ENCODE measurements around the gene ELF2. TPM values are rescaled to one million over a fixed set of nuclear protein-coding genes. Genes with fewer than 3 reads are reported as not detected.

ELF2 gene
- total RNA-seq, 1 experiment from 2014 or later = 44.6 TPM

- ChIA-PET POLR2A (no interaction called here), CTCF (interaction anchor here (4.6 kb wide), 1 partner anchor 12 kb away, joined by 31 read pairs; no protein-coding TSS in a partner anchor)
- H3K27me3 Mint-ChIP-seq (ENCODE audit: low read depth) = no peaks in the 10 kb centered on the region
- peaks cover 45% of the 10 kb centered on the region for H3K36me3 Mint-ChIP-seq
- no peak for TF ChIP-seq JUN (CRISPR knock-in tag; IDR thresholded peaks at IDR 0.05)
- peak; percentile 32; the same call in 1 of the 2 replicates for TF ChIP-seq USF2 (CRISPR knock-in tag; IDR thresholded peaks at IDR 0.05)
- ATAC-seq = peak; percentile 35; the same call in 1 of the 2 replicates
- no peak for DNase-seq (ENCODE audit: low spot score)
- H3K27ac Mint-ChIP-seq = peak overlapping the region; percentile 92
- no peaks in the 10 kb centered on the region for H3K9me3 Mint-ChIP-seq
- H3K4me3 Mint-ChIP-seq = no peak overlapping the region
- peaks cover 22% of the 10 kb centered on the region for H3K4me1 Mint-ChIP-seq
These were observed 134.0 kb downstream of the ELF2 start for GRCh38 chr4:139042981-139043460.

- ATAC-seq (no peak), DNase-seq (ENCODE audit: low spot score) (no peak)
- H3K36me3 Mint-ChIP-seq = peaks cover 24% of the 10 kb centered on the region
- no peaks in the 10 kb centered on the region for H3K27me3 Mint-ChIP-seq (ENCODE audit: low read depth)
- H3K27ac Mint-ChIP-seq = no peak overlapping the region; the same call in 1 of the 2 replicates
- peaks cover 36% of the 10 kb centered on the region for H3K4me1 Mint-ChIP-seq
- ChIA-PET POLR2A (no interaction called here), CTCF (interaction anchor here (0.6 to 1.1 kb wide), 2 partner anchors 8 to 1219 kb away, joined by 5 to 11 read pairs; no protein-coding TSS in a partner anchor)
- no peak overlapping the region for H3K4me3 Mint-ChIP-seq
- H3K9me3 Mint-ChIP-seq = no peaks in the 10 kb centered on the region
- TF ChIP-seq ZNF425 (CRISPR knock-in tag; conservative IDR thresholded peaks at IDR 0.05) = no peak
- no peak for TF ChIP-seq FOXK1 (CRISPR knock-in tag; IDR thresholded peaks at IDR 0.05)
- no peak for TF ChIP-seq ZNF512 (CRISPR knock-in tag; IDR thresholded peaks at IDR 0.05; ENCODE audit: borderline replicate concordance)
- no peak for TF ChIP-seq E2F1 (CRISPR knock-in tag; IDR thresholded peaks at IDR 0.05)
- no peak for TF ChIP-seq ZBTB43 (CRISPR knock-in tag; IDR thresholded peaks at IDR 0.05)
- TF ChIP-seq TP53 (CRISPR knock-in tag; IDR thresholded peaks at IDR 0.05) = no peak
- TF ChIP-seq NFYB (CRISPR knock-in tag; conservative IDR thresholded peaks at IDR 0.05; ENCODE audit: low read depth) = no peak
- TF ChIP-seq ZNF671 (CRISPR knock-in tag; IDR thresholded peaks at IDR 0.05) = no peak
- TF ChIP-seq ZSCAN18 (CRISPR knock-in tag; IDR thresholded peaks at IDR 0.05) = no peak
- TF ChIP-seq GTF2I (CRISPR knock-in tag; conservative IDR thresholded peaks at IDR 0.05) = no peak
- no peak for TF ChIP-seq ERG (CRISPR knock-in tag; IDR thresholded peaks at IDR 0.05)
- TF ChIP-seq ATF3 (CRISPR knock-in tag; conservative IDR thresholded peaks at IDR 0.05) = no peak
- no peak for TF ChIP-seq NR3C1 (CRISPR knock-in tag; conservative IDR thresholded peaks at IDR 0.05; ENCODE audit: low read depth)
- no peak for TF ChIP-seq ARID4B (CRISPR knock-in tag; IDR thresholded peaks at IDR 0.05; ENCODE audit: borderline replicate concordance)
- TF ChIP-seq TEAD4 (CRISPR knock-in tag; IDR thresholded peaks at IDR 0.05) = no peak
- TF ChIP-seq HMGA2 (CRISPR knock-in tag; IDR thresholded peaks at IDR 0.05) = no peak
These were observed 138.1 kb downstream of the ELF2 start for GRCh38 chr4:139038874-139039443.

Measured in WTC11 (cell line).